ENCODE data around the gene ACADS. TPM values are rescaled to one million over a fixed set of nuclear protein-coding genes. Genes with fewer than 3 reads are reported as not detected.

The ACADS gene
- total and polyA plus RNA-seq, 11 donors, result 56.7 to 213 (median 78.8) TPM

- Histone ChIP-seq H3K4me1 (no peaks in the 10 kb centered on the region), H3K4me3 (no peak overlapping the region), H3K27me3 (no peaks in the 10 kb centered on the region), H3K36me3 (peaks cover 0 to 5% (median 0%) of the 10 kb centered on the region in 9 donors), H3K9me3 (peaks cover 0 to 9% (median 0%) of the 10 kb centered on the region in 12 donors), H3K27ac (no peak overlapping the region)
- DNase-seq, result no peak
- intact Hi-C loops (cut with DNase I), result no loop called here
- TF ChIP-seq POLR2A (IDR thresholded peaks at IDR 0.05) (no peak), CTCF (IDR thresholded peaks at IDR 0.05) (no peak)
- ATAC-seq, result no peak
Measured at GRCh38 chr12:120755269-120755668, 29.6 kb downstream of the ACADS start.

- Histone ChIP-seq H3K4me3 (no peak overlapping the region), H3K27ac (no peak overlapping the region), H3K9me3 (peaks cover 0 to 9% (median 0%) of the 10 kb centered on the region in 12 donors), H3K27me3 (no peaks in the 10 kb centered on the region), H3K4me1 (peaks cover 0 to 18% (median 8%) of the 10 kb centered on the region in 12 donors), H3K36me3 (peaks cover 0 to 16% (median 0%) of the 10 kb centered on the region in 9 donors)
- ATAC-seq, result no peak
- intact Hi-C loops (cut with DNase I), result no loop called here
- no peak for TF ChIP-seq POLR2A (IDR thresholded peaks at IDR 0.05)
- no peak for TF ChIP-seq CTCF (IDR thresholded peaks at IDR 0.05)
- WGBS, 4 donors, result 76 to 88% (median 83%) methylated on average over 4 of the region's 4 CpGs
- no peak for DNase-seq
Measured at GRCh38 chr12:120757226-120757742, 31.7 kb downstream of the ACADS start.

- TF ChIP-seq POLR2A (IDR thresholded peaks at IDR 0.05) (no peak), CTCF (IDR thresholded peaks at IDR 0.05) (no peak)
- no peak overlapping the region for H3K4me3 ChIP-seq
- WGBS, 4 donors, result 84 to 92% (median 90%) methylated on average over 6 of the region's 6 CpGs
- H3K36me3 ChIP-seq, result peaks cover 0 to 19% (median 3%) of the 10 kb centered on the region in 9 donors
- no peaks in the 10 kb centered on the region for H3K27me3 ChIP-seq
- peaks cover 0 to 21% (median 10%) of the 10 kb centered on the region in 12 donors for H3K4me1 ChIP-seq
- no peak for DNase-seq
- ATAC-seq, result no peak
- intact Hi-C loops (cut with DNase I), result no loop called here
- H3K27ac ChIP-seq, result no peak overlapping the region
- H3K9me3 ChIP-seq, result peaks cover 0 to 9% (median 0%) of the 10 kb centered on the region in 12 donors
Measured at GRCh38 chr12:120757949-120758348, 32.3 kb downstream of the ACADS start.

GRCh38 chr12:120758798-120759590, 33.4 kb downstream of the ACADS start:
- Histone ChIP-seq H3K36me3 (peaks cover 0 to 29% (median 12%) of the 10 kb centered on the region in 9 donors), H3K4me3 (no peak overlapping the region), H3K9me3 (peaks cover 0 to 9% (median 0%) of the 10 kb centered on the region in 12 donors), H3K4me1 (peaks cover 0 to 21% (median 10%) of the 10 kb centered on the region in 12 donors), H3K27me3 (no peaks in the 10 kb centered on the region), H3K27ac (no peak overlapping the region)
- ATAC-seq (no peak), DNase-seq (no peak)
- TF ChIP-seq POLR2A (IDR thresholded peaks at IDR 0.05), result no peak
- no peak for TF ChIP-seq CTCF (IDR thresholded peaks at IDR 0.05)
- 89 to 95% (median 94%) methylated on average over 7 of the region's 7 CpGs for WGBS, 4 donors
- intact Hi-C loops (cut with DNase I), result no loop called here

All from heart left ventricle (tissue), 16 donors.